GM23338 (cell line): ENCODE results near the gene DNAAF9. TPM values are rescaled to one million over a fixed set of nuclear protein-coding genes. Genes with fewer than 3 reads are reported as not detected.
A peak's percentile ranks its signal among the peaks of the same experiment; 100 is the strongest.

ENCODE experiments used
- ATAC-seq: fragments of 200-7000 bp; cut with Tn5 transposase; 3 replicates; pipeline ENCODE4 v1.9.1; 2020
- DNase-seq: peaks from one replicate; pipeline ENCODE4 v3.0.0-alpha.2; 2015; ENCODE audit warnings: low spot score
- H2AFZ ChIP-seq: fragments of 200-600 bp; sonication (generic); 2 replicates; pipeline ENCODE4 v1.8.0; 2016; ENCODE audit warnings: antibody characterized with exemption, mild to moderate bottlenecking, moderate library complexity
- H3F3A ChIP-seq: fragments of 200-600 bp; sonication (generic); replicated peaks from 2 replicates; pipeline ENCODE4 v1.8.0; 2017; ENCODE audit warnings: antibody characterized with exemption, mixed run types, low read depth
- H3K27ac ChIP-seq: fragments of 200-600 bp; sonication (generic); 2 replicates; pipeline ENCODE4 v1.6.1; 2016; ENCODE audit warnings: low read depth
- H3K27me3 ChIP-seq: fragments of 200-600 bp; sonication (generic); 2 replicates; pipeline ENCODE4 v1.8.0; 2016; ENCODE audit warnings: mild to moderate bottlenecking, mixed run types, moderate library complexity; ENCODE audit not compliant: insufficient read depth
- H3K36me3 ChIP-seq: fragments of 200-600 bp; sonication (generic); 2 replicates; pipeline ENCODE4 v1.8.0; 2016; ENCODE audit warnings: mild to moderate bottlenecking; ENCODE audit not compliant: insufficient read depth
- H3K4me1 ChIP-seq: fragments of 200-600 bp; sonication (generic); 2 replicates; pipeline ENCODE4 v1.8.0; 2016; ENCODE audit warnings: mild to moderate bottlenecking, moderate library complexity; ENCODE audit not compliant: insufficient read depth
- H3K4me2 ChIP-seq: fragments of 200-600 bp; sonication (generic); 2 replicates; pipeline ENCODE4 v1.7.1; 2017; ENCODE audit warnings: mixed run types
- H3K4me3 ChIP-seq: fragments of 200-600 bp; sonication (generic); 2 replicates; pipeline ENCODE4 v1.6.1; 2016; ENCODE audit warnings: mixed run types
- H3K79me2 ChIP-seq: fragments of 200-600 bp; sonication (generic); replicated peaks from 2 replicates; pipeline ENCODE4 v1.8.0; 2017; ENCODE audit warnings: mild to moderate bottlenecking; ENCODE audit not compliant: insufficient read depth
- H3K9me2 ChIP-seq: fragments of 200-600 bp; sonication (generic); 2 replicates; pipeline ENCODE4 v1.8.0; 2017; ENCODE audit not compliant: insufficient read depth
- H4K20me1 ChIP-seq: fragments of 200-600 bp; sonication (generic); replicated peaks from 2 replicates; pipeline ENCODE4 v1.8.0; 2017; ENCODE audit warnings: mild to moderate bottlenecking; ENCODE audit not compliant: insufficient read depth
- H3K27ac Mint-ChIP-seq: 2 replicates; pipeline ENCODE4 v1.8.0; 2020; ENCODE audit warnings: inconsistent platforms, mild to moderate bottlenecking, moderate library complexity, mixed read lengths
- H3K27me3 Mint-ChIP-seq: 3 replicates; pipeline ENCODE4 v1.8.0; 2022; ENCODE audit warnings: low read depth, mild to moderate bottlenecking, moderate library complexity, mixed read lengths, inconsistent platforms; ENCODE audit not compliant: insufficient read depth, poor library complexity
- H3K36me3 Mint-ChIP-seq: 3 replicates; pipeline ENCODE4 v1.8.0; 2021; ENCODE audit warnings: low read depth, mild to moderate bottlenecking, inconsistent platforms, moderate library complexity, mixed read lengths
- H3K4me1 Mint-ChIP-seq: 3 replicates; pipeline ENCODE4 v1.8.0; 2020; ENCODE audit warnings: mild to moderate bottlenecking, inconsistent platforms, mixed read lengths
- H3K4me3 Mint-ChIP-seq: 3 replicates; pipeline ENCODE4 v1.8.0; 2021; ENCODE audit warnings: moderate library complexity, mild to moderate bottlenecking, inconsistent platforms, mixed read lengths
- H3K9me3 Mint-ChIP-seq: 3 replicates; pipeline ENCODE4 v1.8.0; 2020; ENCODE audit warnings: moderate library complexity, mild to moderate bottlenecking, inconsistent platforms, mixed read lengths
- CREB1 ChIP-seq: fragments of 250-450 bp; sonication (Bioruptor Pico); IDR thresholded peaks from 2 replicates; pipeline ENCODE4 v1.5.0; 2020; ENCODE audit warnings: low read depth, mild to moderate bottlenecking, moderate library complexity
- CTCF ChIP-seq, 2 experiments: fragments of 200-600 bp in 1 of 2; sonication (generic) in 1 of 2; conservative IDR thresholded peaks; 2 replicates each; pipeline versions ENCODE4 v1.5.1 to v1.6.1; 2016 to 2017; ENCODE audit warnings: antibody characterized with exemption in 2 of 2, low read depth in 2 of 2, mild to moderate bottlenecking in 2 of 2, moderate library complexity in 1 of 2
- ETS1 ChIP-seq: IDR thresholded peaks from 2 replicates; pipeline ENCODE4 v1.6.1; 2016; ENCODE audit warnings: antibody characterized with exemption
- EZH2 ChIP-seq: fragments of 200-600 bp; sonication (generic); IDR thresholded peaks from one replicate; pipeline ENCODE4 v1.8.0; 2017; ENCODE audit warnings: antibody characterized with exemption, mild to moderate bottlenecking, low read depth; ENCODE audit not compliant: unreplicated experiment
- JUNB ChIP-seq: IDR thresholded peaks from one replicate; pipeline ENCODE4 v1.6.1; 2016; ENCODE audit warnings: antibody characterized with exemption; ENCODE audit not compliant: unreplicated experiment
- POLR2AphosphoS5 ChIP-seq: IDR thresholded peaks from 2 replicates; pipeline ENCODE4 v1.6.1; 2016; ENCODE audit warnings: antibody characterized with exemption, low read depth
- ZNF331 ChIP-seq: fragments of 250-450 bp; sonication (Bioruptor Pico); IDR thresholded peaks from 2 replicates; pipeline ENCODE4 v1.5.0; 2020; ENCODE audit warnings: low read depth, mild to moderate bottlenecking, moderate library complexity
- long read RNA-seq: library from polyadenylated mRNA; unstranded; transcript quantifications from one replicate; pipeline ENCODE4 v2.0.0, GENCODE V29; 2020; ENCODE audit not compliant: unreplicated experiment
- polyA plus RNA-seq: library from polyadenylated mRNA; unstranded; fragments of >200 nt; fragmentation: Nextera tagmentation; extraction: Ambion mirVana; gene quantifications from 2 replicates; pipeline ENCODE4 v1.2.1, GENCODE V29; 2016
- total RNA-seq: library from RNA; depleted of rRNA; stranded (reverse); fragments of >200 nt; shearing (Covaris generic); gene quantifications from 2 replicates; pipeline ENCODE4 v1.2.3, GENCODE V29; 2014; rRNA removed

The DNAAF9 gene
- total RNA-seq (4.8 and 5.0 TPM in 2 replicates), polyA plus RNA-seq (2.2 and 2.4 TPM in 2 replicates)
- long read RNA-seq, partial matches to known transcripts: 0 of 1 reads
- long read RNA-seq, other reads (novel, unspliced or antisense): 1 of 1 reads

- Histone ChIP-seq H3K4me2 (peak within 1 kb of the TSS; percentile 98), H3K36me3 (no peaks in the 10 kb centered on the region), H4K20me1 (peaks cover 8% of the 10 kb centered on the region; the same call in 1 of the 2 replicates), H3K4me3 (peak within 1 kb of the TSS; percentile 63), H3K4me1 (peaks cover 10% of the 10 kb centered on the region), H3K27ac (peak within 1 kb of the TSS; percentile 30; the same call in 1 of the 2 replicates), H3K9me2 (peaks cover 7% of the 10 kb centered on the region; the same call in 1 of the 2 replicates), H3F3A (peaks cover 9% of the 10 kb centered on the region; the same call in 1 of the 2 replicates), H2AFZ (peak within 1 kb of the TSS; percentile 90), H3K79me2 (peaks cover 34% of the 10 kb centered on the region), H3K27me3 (peaks cover 21% of the 10 kb centered on the region)
- Mint-ChIP-seq H3K27me3 (peaks cover 8% of the 10 kb centered on the region), H3K4me1 (peaks cover 15% of the 10 kb centered on the region; the same call in 2 of the 3 replicates), H3K36me3 (no peaks in the 10 kb centered on the region; the same call in 2 of the 3 replicates), H3K4me3 (peak within 1 kb of the TSS; percentile 75), H3K9me3 (peaks cover 3% of the 10 kb centered on the region; the same call in 2 of the 3 replicates), H3K27ac (peak within 1 kb of the TSS; percentile 76)
- ATAC-seq (peak; percentile 57), DNase-seq (peak; percentile 80)
- TF ChIP-seq EZH2 (no peak), POLR2AphosphoS5 (0 out of 2 replicates have a peak, but pooled peaks have one; percentile 5), CTCF (conservative IDR thresholded peaks at IDR 0.05; ENCODE audit: low read depth in 2 of 2) (0 out of 4 replicates have a peak, but pooled peaks of 1 of the 2 experiments have one; percentile 26)
These were observed at the start of gene DNAAF9 for GRCh38 chr20:3407040-3407770. Gene DNAAF9, minus strand, starts transcription at chr20:3407669. Its CDS starts 112 bp downstream, at chr20:3407557.

GRCh38 chr20:3456648-3457047, 49.2 kb upstream of the DNAAF9 start:
- peaks cover 2% of the 10 kb centered on the region for H3K27me3 Mint-ChIP-seq
- H3K4me3 ChIP-seq: no peak overlapping the region
- no peaks in the 10 kb centered on the region for H3K27me3 ChIP-seq
- no peaks in the 10 kb centered on the region for H4K20me1 ChIP-seq
- TF ChIP-seq CREB1 (CRISPR knock-in tag): no peak
- no peak overlapping the region for H3K27ac Mint-ChIP-seq
- no peak overlapping the region for H3K4me2 ChIP-seq
- peaks cover 7% of the 10 kb centered on the region for H3K4me1 Mint-ChIP-seq
- no peaks in the 10 kb centered on the region for H3K36me3 Mint-ChIP-seq
- H2AFZ ChIP-seq: peak overlapping the region; percentile 38
- H3K9me3 Mint-ChIP-seq: no peaks in the 10 kb centered on the region
- no peak overlapping the region for H3K27ac ChIP-seq
- H3K36me3 ChIP-seq: no peaks in the 10 kb centered on the region
- H3K79me2 ChIP-seq: no peaks in the 10 kb centered on the region
- no peaks in the 10 kb centered on the region for H3F3A ChIP-seq
- no peaks in the 10 kb centered on the region for H3K4me1 ChIP-seq
- no peak for DNase-seq
- no peak for ATAC-seq
- no peak overlapping the region for H3K4me3 Mint-ChIP-seq
- H3K9me2 ChIP-seq: no peaks in the 10 kb centered on the region

GRCh38 chr20:3454831-3455230, 47.4 kb upstream of the DNAAF9 start:
- peaks cover 2% of the 10 kb centered on the region for H3K27me3 Mint-ChIP-seq
- no peaks in the 10 kb centered on the region for H3K27me3 ChIP-seq
- H4K20me1 ChIP-seq: no peaks in the 10 kb centered on the region
- no peaks in the 10 kb centered on the region for H3F3A ChIP-seq
- H3K79me2 ChIP-seq: no peaks in the 10 kb centered on the region
- H3K36me3 ChIP-seq: no peaks in the 10 kb centered on the region
- no peak overlapping the region for H3K27ac ChIP-seq
- peaks cover 2% of the 10 kb centered on the region; the same call in 2 of the 3 replicates for H3K4me1 Mint-ChIP-seq
- ATAC-seq (no peak), DNase-seq (no peak)
- H3K27ac Mint-ChIP-seq: no peak overlapping the region
- H2AFZ ChIP-seq: no peak overlapping the region
- H3K4me2 ChIP-seq: no peak overlapping the region
- no peaks in the 10 kb centered on the region for H3K9me3 Mint-ChIP-seq
- no peaks in the 10 kb centered on the region for H3K9me2 ChIP-seq
- no peaks in the 10 kb centered on the region for H3K4me1 ChIP-seq
- no peak overlapping the region for H3K4me3 Mint-ChIP-seq
- H3K4me3 ChIP-seq: no peak overlapping the region
- H3K36me3 Mint-ChIP-seq: no peaks in the 10 kb centered on the region
- TF ChIP-seq JUNB (no peak), ZNF331 (CRISPR knock-in tag) (no peak), ETS1 (no peak)
